GM21528 (cell line): ENCODE data around the gene OR4D2.

ENCODE experiments used
- ATAC-seq: cut with Tn5 transposase; IDR thresholded peaks from one replicate; pipeline ENCODE4 v1.9.1; 2021; ENCODE audit warnings: mild to moderate bottlenecking, moderate library complexity; ENCODE audit not compliant: unreplicated experiment, low FRiP score

The OR4D2 gene

DNA sequence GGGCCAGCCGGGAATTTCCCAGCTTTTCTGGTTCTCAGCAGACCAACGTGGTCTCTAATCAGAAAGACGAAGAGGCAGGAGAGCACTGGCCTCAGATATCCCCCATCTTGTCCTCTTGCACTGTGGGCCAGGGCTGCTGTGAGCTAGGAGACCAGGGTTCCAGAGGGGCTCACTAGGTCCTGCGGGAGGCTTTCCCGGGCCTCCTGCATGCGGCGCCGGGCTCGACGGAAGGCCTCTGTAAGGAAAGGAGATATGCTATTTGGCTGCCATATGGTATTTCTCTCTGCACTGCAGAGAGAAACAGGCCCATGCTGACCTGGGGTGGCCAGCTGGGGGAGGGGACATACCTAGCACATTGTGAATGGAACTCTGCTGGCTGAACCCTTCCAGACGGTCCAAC is 39.2 kb downstream of the OR4D2 start:
- ATAC-seq = no peak

DNA sequence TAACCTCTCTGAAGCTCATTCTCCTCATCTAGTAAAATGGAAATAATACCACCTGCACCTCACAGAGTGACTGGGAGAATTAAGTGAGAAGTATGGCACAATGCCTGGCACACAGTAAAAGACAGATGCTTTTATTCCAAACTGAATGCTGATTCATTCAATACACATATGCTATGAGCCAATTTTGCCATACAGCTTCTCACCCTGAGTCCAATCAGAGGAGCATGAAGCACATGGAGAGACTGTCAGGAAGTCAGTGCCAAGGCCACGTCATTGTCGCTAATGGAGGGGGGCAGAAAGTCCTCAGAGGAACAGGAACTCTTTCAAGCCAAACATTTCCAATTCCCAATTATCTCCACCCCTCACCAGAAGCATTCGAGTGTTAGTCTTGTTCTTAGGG is 40.7 kb downstream of the OR4D2 start:
- no peak for ATAC-seq

DNA sequence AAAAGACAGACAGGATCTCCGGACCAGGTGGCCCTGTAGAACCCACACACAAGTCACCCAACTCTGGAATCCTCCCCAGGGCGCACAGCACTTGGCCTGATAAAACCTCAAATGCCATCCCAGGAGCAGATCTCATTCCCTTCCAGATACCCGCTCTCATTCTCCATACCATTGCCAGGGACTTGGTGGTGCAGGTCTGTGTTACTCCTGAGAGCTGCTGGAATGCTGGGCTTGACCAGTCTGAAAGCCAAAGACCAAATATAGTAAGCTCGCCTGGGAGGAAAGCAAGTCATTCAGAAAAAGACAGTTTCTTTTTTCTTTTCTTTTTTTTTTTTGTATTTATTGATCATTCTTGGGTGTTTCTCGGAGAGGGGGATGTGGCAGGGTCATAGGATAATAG is 41.6 kb downstream of the OR4D2 start:
- no peak for ATAC-seq

DNA sequence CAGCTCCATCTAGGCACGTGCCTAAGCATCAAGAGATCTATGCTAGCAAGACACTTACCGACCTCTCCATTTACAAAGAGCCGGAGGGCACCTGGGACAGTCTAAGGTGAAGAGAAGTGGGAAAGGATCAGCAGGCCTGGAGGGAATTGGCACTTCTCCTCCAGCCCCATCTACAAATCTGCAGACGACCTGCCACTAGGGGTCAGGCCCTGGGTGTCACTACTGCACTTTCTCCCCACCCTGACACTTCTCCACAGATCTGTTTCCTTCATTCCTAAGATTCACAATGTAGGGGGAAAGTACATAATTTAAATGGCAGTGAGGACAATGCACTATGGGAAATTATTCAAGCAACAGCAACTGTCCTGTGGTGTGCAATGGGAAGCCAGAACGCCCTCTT is 44.1 kb downstream of the OR4D2 start:
- no peak for ATAC-seq

DNA sequence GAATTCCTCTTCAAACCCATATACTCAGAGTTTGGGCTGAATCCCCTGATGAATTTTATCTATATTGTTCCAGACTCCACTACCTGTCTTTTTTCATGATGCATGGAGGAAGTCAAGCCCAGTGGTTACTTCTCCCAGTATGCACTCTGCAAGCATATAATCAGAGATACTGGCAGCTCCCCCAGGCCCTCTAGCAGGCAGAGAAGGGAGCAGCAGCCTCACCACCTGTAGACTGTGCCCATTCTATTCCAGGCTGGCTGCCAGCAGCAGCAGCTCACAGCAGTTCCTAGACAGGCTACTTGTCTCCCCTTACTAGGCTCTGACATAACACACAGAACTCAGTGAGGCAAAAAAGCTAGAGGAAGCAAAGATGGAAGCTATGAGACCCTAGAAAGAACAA is 48.9 kb downstream of the OR4D2 start:
- no peak for ATAC-seq

DNA sequence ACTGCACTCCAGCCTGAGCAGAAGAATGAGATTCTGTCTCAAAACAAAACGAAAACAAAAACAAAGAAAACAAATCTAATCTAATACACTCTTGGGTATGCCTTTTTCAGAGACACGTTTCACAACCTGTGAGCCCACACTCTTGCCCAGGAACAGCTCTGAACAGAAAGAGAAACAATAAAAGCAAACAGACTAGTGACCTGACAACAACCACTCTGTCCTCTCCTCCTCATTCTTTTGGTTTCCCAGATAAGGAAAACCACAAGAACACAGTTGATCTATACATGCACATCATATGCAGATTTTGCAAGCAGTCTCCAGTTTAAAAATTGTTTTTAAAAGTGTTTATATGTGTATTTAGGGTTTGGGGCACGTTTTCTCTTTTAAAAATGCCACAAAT is 51.0 kb downstream of the OR4D2 start:
- no peak for ATAC-seq

DNA sequence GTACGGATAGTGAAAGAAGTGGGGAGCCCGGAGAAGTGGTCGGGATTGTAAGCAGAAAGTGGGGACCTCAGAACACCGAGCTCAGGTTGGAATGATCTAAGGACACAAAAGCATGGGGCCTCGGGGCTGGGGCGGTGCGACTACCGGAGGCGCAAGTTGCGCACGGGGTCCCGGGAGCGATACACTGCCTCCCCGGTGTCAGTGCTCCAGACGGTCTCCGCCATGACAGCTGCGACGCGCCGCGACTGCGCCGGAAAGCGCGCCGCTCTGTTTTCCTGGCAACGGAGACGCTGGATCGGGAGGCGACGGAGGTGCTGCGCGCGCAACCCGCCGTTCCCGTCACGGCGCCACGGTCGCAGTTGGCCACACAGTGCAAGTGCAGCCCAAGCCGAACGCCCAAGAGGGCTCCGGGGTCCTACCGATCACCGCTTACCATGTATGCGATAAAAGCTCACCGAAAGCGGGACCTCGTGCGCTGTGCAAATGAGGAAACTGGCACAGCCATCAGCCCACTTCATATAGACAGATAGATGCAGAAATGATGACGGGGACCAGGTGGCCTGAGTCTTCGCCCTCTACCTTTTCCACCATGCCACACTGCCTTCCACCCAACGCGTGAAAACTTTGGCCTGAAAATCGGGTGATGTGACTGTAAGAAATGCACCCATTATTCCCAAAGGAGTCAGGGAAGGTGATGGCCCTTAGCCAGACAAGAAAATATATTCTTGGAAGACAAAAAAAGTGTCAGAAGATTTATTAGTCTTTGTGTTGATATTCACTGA is 52.4 kb downstream of the OR4D2 start, which contains the start of gene MKS1:
MKS1 (minus strand) TSS at position 249 of the 782 bp plus-strand sequence; CDS start at position 224, 25 bp downstream.
- peak; percentile 95 for ATAC-seq

DNA sequence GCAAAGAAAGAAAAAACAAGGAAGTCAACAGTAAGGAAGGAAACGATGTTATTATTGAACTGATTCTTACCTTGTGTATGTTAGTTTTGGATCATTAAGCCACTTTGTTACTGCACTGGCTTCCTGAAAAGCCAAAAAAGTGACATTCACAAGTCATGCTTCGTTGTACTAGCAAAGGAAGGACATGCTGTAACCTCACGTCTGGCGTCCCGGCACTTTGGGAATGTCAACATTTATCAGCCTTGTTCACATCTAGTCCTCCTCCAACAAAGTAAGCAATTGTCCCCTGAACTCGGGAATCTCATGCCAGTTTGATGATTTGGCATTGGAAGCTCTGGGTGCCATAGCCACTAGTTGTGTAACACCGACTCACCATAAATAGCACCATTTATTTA is 53.0 kb downstream of the OR4D2 start:
- ATAC-seq = no peak
